Activated T-helper 2 cell treated with anti-CD3 and anti-CD28 coated beads, Interferon-gamma antibody, Interleukin-2, Interleukin-4, amounts not matched to agents 10 μg/mL and 5 μg/mL and 100 μg/mL, durations not matched to agents 14 hours and 24 hours and 36 hours (primary cell): ENCODE data around the gene CDC14C. TPM values are rescaled to one million over a fixed set of nuclear protein-coding genes. Genes with fewer than 3 reads are reported as not detected.
"Not testable (repeated sequence)": the region's sequence is repeated elsewhere in the genome, so short reads cannot be mapped to it uniquely, and the experiment has no call there.

Source experiments
- DNase-seq: peaks from one replicate; pipeline ENCODE4 v3.0.0; 2021; ENCODE audit warnings: low spot score
- H3K27ac Mint-ChIP-seq: one replicate; pipeline ENCODE4 v1.8.0; 2021; ENCODE audit warnings: mixed read lengths
- H3K27me3 Mint-ChIP-seq: one replicate; pipeline ENCODE4 v1.8.0; 2021; ENCODE audit warnings: low read depth, mixed read lengths
- H3K36me3 Mint-ChIP-seq: one replicate; pipeline ENCODE4 v1.8.0; 2021; ENCODE audit warnings: low read depth, mixed read lengths
- H3K4me1 Mint-ChIP-seq: one replicate; pipeline ENCODE4 v1.8.0; 2021; ENCODE audit warnings: low read depth, mixed read lengths
- H3K4me3 Mint-ChIP-seq: one replicate; pipeline ENCODE4 v1.8.0; 2021; ENCODE audit warnings: low read depth, mild to moderate bottlenecking, moderate library complexity, mixed read lengths
- H3K9me3 Mint-ChIP-seq: one replicate; pipeline ENCODE4 v1.8.0; 2021; ENCODE audit warnings: mixed read lengths
- intact Hi-C: fragments of 100-400 bp; cut with micrococcal nuclease; formaldehyde crosslinking; loops from one replicate; pipeline ENCODE4 v1.15.1; 2023
- total RNA-seq: library from RNA; stranded (reverse); gene quantifications from 2 replicates; pipeline ENCODE4 v1.2.3, GENCODE V29; 2022

Gene CDC14C
- total RNA-seq = not detected in 2 replicates

- intact Hi-C loops = no loop called here
- no peak within 1 kb of the TSS for H3K4me3 Mint-ChIP-seq
- H3K9me3 Mint-ChIP-seq = no peaks in the 10 kb centered on the region
- DNase-seq = no peak
- H3K36me3 Mint-ChIP-seq = no peaks in the 10 kb centered on the region
- no peaks in the 10 kb centered on the region for H3K4me1 Mint-ChIP-seq
- no peaks in the 10 kb centered on the region for H3K27me3 Mint-ChIP-seq
- H3K27ac Mint-ChIP-seq = no peak within 1 kb of the TSS
Measured at GRCh38 chr7:48924433-48924832, at the start of gene CDC14C. Gene CDC14C (plus strand): TSS chr7:48924547. CDS start chr7:48924673, 126 bp downstream.

- intact Hi-C loops = loop anchor here (10.0 kb wide), 1 partner anchor 580 kb away; no protein-coding TSS in a partner anchor
- H3K27ac Mint-ChIP-seq = no peak overlapping the region
- no peaks in the 10 kb centered on the region for H3K27me3 Mint-ChIP-seq
- no peaks in the 10 kb centered on the region for H3K36me3 Mint-ChIP-seq
- H3K4me3 Mint-ChIP-seq = no peak overlapping the region
- H3K9me3 Mint-ChIP-seq = no peaks in the 10 kb centered on the region
- no peaks in the 10 kb centered on the region for H3K4me1 Mint-ChIP-seq
- no peak for DNase-seq
Measured at GRCh38 chr7:48875045-48875916, 49.1 kb upstream of the CDC14C start.

- DNase-seq = no peak
- intact Hi-C loops = loop anchor here (10.0 kb wide), 1 partner anchor 581 kb away; no protein-coding TSS in a partner anchor
- Mint-ChIP-seq H3K27ac (no peak overlapping the region), H3K27me3 (no peaks in the 10 kb centered on the region), H3K4me3 (no peak overlapping the region), H3K4me1 (no peaks in the 10 kb centered on the region), H3K9me3 (no peaks in the 10 kb centered on the region), H3K36me3 (no peaks in the 10 kb centered on the region)
Measured at GRCh38 chr7:48876087-48876486, 48.3 kb upstream of the CDC14C start.

GRCh38 chr7:48880851-48881250 is 43.5 kb upstream of the CDC14C start:
- no peak for DNase-seq
- Mint-ChIP-seq H3K36me3 (no peaks in the 10 kb centered on the region), H3K9me3 (peaks cover 3% of the 10 kb centered on the region), H3K4me3 (no peak overlapping the region), H3K4me1 (no peaks in the 10 kb centered on the region), H3K27me3 (no peaks in the 10 kb centered on the region), H3K27ac (no peak overlapping the region)
- intact Hi-C loops = no loop called here

- no peaks in the 10 kb centered on the region for H3K27me3 Mint-ChIP-seq
- H3K4me3 Mint-ChIP-seq = no peak overlapping the region
- intact Hi-C loops = no loop called here
- peaks cover 16% of the 10 kb centered on the region for H3K9me3 Mint-ChIP-seq
- no peak for DNase-seq
- no peak overlapping the region for H3K27ac Mint-ChIP-seq
- H3K36me3 Mint-ChIP-seq = no peaks in the 10 kb centered on the region
- H3K4me1 Mint-ChIP-seq = no peaks in the 10 kb centered on the region
Measured at GRCh38 chr7:48887500-48887899, 36.8 kb upstream of the CDC14C start.

- Mint-ChIP-seq H3K4me1 (no peaks in the 10 kb centered on the region), H3K9me3 (peaks cover 10% of the 10 kb centered on the region), H3K27ac (no peak overlapping the region), H3K27me3 (no peaks in the 10 kb centered on the region), H3K4me3 (no peak overlapping the region), H3K36me3 (no peaks in the 10 kb centered on the region)
- intact Hi-C loops = no loop called here
- DNase-seq = no peak
Measured at GRCh38 chr7:48894574-48894973, 29.8 kb upstream of the CDC14C start.

GRCh38 chr7:48899932-48900331 is 24.4 kb upstream of the CDC14C start:
- DNase-seq = no peak
- H3K4me3 Mint-ChIP-seq = no peak overlapping the region
- no peaks in the 10 kb centered on the region for H3K36me3 Mint-ChIP-seq
- H3K27me3 Mint-ChIP-seq = no peaks in the 10 kb centered on the region
- H3K27ac Mint-ChIP-seq = no peak overlapping the region
- H3K9me3 Mint-ChIP-seq = peaks cover 22% of the 10 kb centered on the region
- no peaks in the 10 kb centered on the region for H3K4me1 Mint-ChIP-seq
- intact Hi-C loops = no loop called here

- Mint-ChIP-seq H3K27ac (no peak overlapping the region), H3K27me3 (no peaks in the 10 kb centered on the region), H3K36me3 (no peaks in the 10 kb centered on the region), H3K4me3 (no peak overlapping the region), H3K4me1 (no peaks in the 10 kb centered on the region), H3K9me3 (peaks cover 24% of the 10 kb centered on the region)
- DNase-seq = no peak
- intact Hi-C loops = no loop called here
Measured at GRCh38 chr7:48901966-48902365, 22.4 kb upstream of the CDC14C start.

- DNase-seq = no peak
- Mint-ChIP-seq H3K4me1 (no peaks in the 10 kb centered on the region), H3K4me3 (no peak overlapping the region), H3K27ac (no peak overlapping the region), H3K9me3 (peaks cover 22% of the 10 kb centered on the region), H3K36me3 (no peaks in the 10 kb centered on the region), H3K27me3 (no peaks in the 10 kb centered on the region)
- intact Hi-C loops = no loop called here
Measured at GRCh38 chr7:48904975-48905374, 19.4 kb upstream of the CDC14C start.

GRCh38 chr7:48905686-48906085 is 18.7 kb upstream of the CDC14C start:
- H3K9me3 Mint-ChIP-seq = peaks cover 22% of the 10 kb centered on the region
- intact Hi-C loops, H3K27ac Mint-ChIP-seq, H3K4me3 Mint-ChIP-seq, H3K4me1 Mint-ChIP-seq, DNase-seq, H3K36me3 Mint-ChIP-seq, H3K27me3 Mint-ChIP-seq: not testable (repeated sequence)

- H3K4me3 Mint-ChIP-seq, intact Hi-C loops, H3K27me3 Mint-ChIP-seq, H3K4me1 Mint-ChIP-seq, DNase-seq, H3K36me3 Mint-ChIP-seq, H3K27ac Mint-ChIP-seq: not testable (repeated sequence)
- H3K9me3 Mint-ChIP-seq = peaks cover 11% of the 10 kb centered on the region
Measured at GRCh38 chr7:48909887-48910286, 14.5 kb upstream of the CDC14C start.

- no peak overlapping the region for H3K4me3 Mint-ChIP-seq
- H3K27ac Mint-ChIP-seq = no peak overlapping the region
- intact Hi-C loops = no loop called here
- DNase-seq = no peak
- H3K27me3 Mint-ChIP-seq = no peaks in the 10 kb centered on the region
- no peaks in the 10 kb centered on the region for H3K4me1 Mint-ChIP-seq
- H3K36me3 Mint-ChIP-seq = no peaks in the 10 kb centered on the region
- H3K9me3 Mint-ChIP-seq = no peaks in the 10 kb centered on the region
Measured at GRCh38 chr7:48931481-48931880, 7.1 kb downstream of the CDC14C start.

- no peak overlapping the region for H3K27ac Mint-ChIP-seq
- H3K4me1 Mint-ChIP-seq = no peaks in the 10 kb centered on the region
- no peaks in the 10 kb centered on the region for H3K9me3 Mint-ChIP-seq
- intact Hi-C loops = no loop called here
- H3K27me3 Mint-ChIP-seq = no peaks in the 10 kb centered on the region
- H3K36me3 Mint-ChIP-seq = no peaks in the 10 kb centered on the region
- H3K4me3 Mint-ChIP-seq = no peak overlapping the region
- no peak for DNase-seq
Measured at GRCh38 chr7:48932126-48932910, 8.0 kb downstream of the CDC14C start.
